Body of pancreas (tissue), 4 donors: ENCODE data around the gene OR10V1.

Experiments used
- POLR2A ChIP-seq, 3 donors: fragments of 450-650 bp; IDR thresholded peaks; one replicate each; pipeline ENCODE4 v1.6.1; 2016; ENCODE audit warnings: antibody characterized with exemption in 3 of 3, mild to moderate bottlenecking in 2 of 3
- TF ChIP-seq, protein P1 (sequence below), 7 experiments: fragments of 450-650 bp in 4 of 7; fragments of 200-600 bp in 3 of 7; sonication (generic) in 3 of 7; IDR thresholded peaks; one replicate each; pipeline ENCODE4 v1.5.1; 2016 to 2019; ENCODE audit warnings: antibody characterized with exemption in 7 of 7

DNA sequence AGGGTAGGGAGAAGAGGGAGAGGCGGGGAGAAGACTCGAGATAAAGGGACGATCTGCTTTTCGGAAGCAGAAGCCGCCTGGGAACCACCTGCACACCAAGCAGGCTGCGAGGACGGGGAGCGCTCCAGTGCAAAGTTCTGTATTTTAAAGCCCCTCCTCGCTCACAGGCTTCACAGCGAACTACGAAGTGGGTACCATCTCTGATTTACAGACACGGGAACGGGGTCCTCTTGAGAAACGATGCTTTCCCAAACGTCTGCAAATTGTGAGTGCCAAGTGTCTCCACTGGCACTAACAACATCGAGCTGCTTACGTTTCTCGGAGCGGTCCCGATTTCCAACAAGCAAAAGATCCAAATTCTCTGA is 40.8 kb upstream of the OR10V1 start:
- TF ChIP-seq, protein P1, sequence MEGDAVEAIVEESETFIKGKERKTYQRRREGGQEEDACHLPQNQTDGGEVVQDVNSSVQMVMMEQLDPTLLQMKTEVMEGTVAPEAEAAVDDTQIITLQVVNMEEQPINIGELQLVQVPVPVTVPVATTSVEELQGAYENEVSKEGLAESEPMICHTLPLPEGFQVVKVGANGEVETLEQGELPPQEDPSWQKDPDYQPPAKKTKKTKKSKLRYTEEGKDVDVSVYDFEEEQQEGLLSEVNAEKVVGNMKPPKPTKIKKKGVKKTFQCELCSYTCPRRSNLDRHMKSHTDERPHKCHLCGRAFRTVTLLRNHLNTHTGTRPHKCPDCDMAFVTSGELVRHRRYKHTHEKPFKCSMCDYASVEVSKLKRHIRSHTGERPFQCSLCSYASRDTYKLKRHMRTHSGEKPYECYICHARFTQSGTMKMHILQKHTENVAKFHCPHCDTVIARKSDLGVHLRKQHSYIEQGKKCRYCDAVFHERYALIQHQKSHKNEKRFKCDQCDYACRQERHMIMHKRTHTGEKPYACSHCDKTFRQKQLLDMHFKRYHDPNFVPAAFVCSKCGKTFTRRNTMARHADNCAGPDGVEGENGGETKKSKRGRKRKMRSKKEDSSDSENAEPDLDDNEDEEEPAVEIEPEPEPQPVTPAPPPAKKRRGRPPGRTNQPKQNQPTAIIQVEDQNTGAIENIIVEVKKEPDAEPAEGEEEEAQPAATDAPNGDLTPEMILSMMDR (IDR thresholded peaks at IDR 0.05) = no peak
- TF ChIP-seq POLR2A (IDR thresholded peaks at IDR 0.05) = no peak
